ENCODE results near the gene ANTKMT. TPM values are rescaled to one million over a fixed set of nuclear protein-coding genes. Genes with fewer than 3 reads are reported as not detected.
"Not testable (repeated sequence)": the region's sequence is repeated elsewhere in the genome, so short reads cannot be mapped to it uniquely, and the experiment has no call there.

ANTKMT gene
- total RNA-seq, 2 experiments from 2014 or later = 8.4 to 9.3 TPM

DNA sequence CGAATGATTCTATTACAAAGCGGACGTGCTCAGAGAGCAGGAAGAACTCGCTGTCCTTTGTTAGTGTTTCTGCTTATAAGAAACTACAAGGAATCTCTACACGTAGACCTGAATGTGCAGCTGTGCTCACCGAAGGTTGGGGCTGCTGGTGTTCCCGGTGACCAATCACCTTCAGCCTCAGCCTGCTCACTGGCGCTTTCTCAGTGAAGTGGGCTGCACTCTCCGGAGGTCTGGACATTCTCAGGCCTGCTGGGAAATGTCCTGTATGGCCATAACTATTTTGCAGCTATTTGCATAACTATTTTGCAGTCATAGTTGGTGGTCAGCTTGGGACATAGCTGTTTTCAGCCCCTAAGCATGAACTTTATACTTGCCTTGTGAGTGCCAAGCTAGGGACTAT is 29.5 kb downstream of the ANTKMT start:
- POLR2A ChIA-PET = no interaction called here
- CTCF ChIA-PET = interaction anchor here (1.1 kb wide), 1 partner anchor 36 kb away, joined by 3 read pairs; no protein-coding TSS in a partner anchor
- Mint-ChIP-seq H3K27ac (no peak overlapping the region), H3K36me3 (ENCODE audit: low read depth) (no peaks in the 10 kb centered on the region), H3K9me3 (no peaks in the 10 kb centered on the region), H3K27me3 (no peaks in the 10 kb centered on the region), H3K4me3 (no peak overlapping the region), H3K4me1 (no peaks in the 10 kb centered on the region)
- no peak for DNase-seq

DNA sequence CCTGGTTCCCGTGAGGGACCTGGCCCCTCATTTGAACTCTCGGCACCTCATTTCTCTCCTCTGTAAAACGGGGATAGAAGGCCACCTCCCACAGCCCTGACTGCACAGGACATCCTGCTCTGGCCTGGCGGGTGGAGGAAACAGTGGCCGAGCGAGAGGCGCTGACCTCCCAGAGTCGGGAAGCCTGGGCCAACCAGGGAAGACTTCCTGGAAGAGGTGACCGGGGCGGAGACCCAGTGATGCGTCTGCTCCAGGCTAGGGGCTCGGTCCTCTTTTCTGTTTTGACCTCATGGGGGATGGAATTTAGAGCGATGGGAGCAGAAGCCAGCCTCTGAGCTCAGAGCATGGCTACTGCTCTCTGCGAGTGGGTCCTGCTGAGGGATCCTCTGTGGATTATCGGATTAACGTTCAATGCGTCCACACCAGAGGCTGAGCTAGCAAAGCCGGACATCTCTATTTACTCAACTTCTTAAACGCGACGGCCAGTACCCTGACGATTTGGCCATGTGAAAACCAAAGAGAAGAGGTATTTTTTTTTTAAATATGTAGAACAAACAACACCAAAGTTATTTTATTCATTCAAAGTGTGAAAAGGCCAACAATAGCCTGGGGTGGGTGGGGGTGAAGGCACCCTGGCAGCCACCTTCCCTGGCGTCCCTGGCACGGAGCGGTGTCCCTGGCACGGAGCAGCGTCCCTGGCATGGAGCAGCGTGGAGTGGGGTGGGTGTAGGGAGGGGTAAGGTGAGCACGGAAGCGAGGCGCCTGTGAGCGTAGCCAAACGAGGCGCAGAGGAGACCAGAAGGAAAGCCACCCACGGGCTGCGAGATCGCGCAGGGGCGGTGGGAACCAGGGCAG is 30.4 kb downstream of the ANTKMT start:
- ChIA-PET CTCF (interaction anchor here (1.1 kb wide), 1 partner anchor 35 kb away, joined by 3 read pairs; no protein-coding TSS in a partner anchor), POLR2A (no interaction called here)
- H3K36me3 Mint-ChIP-seq (ENCODE audit: low read depth) = no peaks in the 10 kb centered on the region
- H3K27me3 Mint-ChIP-seq = peaks cover 6% of the 10 kb centered on the region
- no peak for DNase-seq
- H3K27ac Mint-ChIP-seq = no peak overlapping the region
- no peak overlapping the region for H3K4me3 Mint-ChIP-seq
- no peaks in the 10 kb centered on the region for H3K4me1 Mint-ChIP-seq
- no peaks in the 10 kb centered on the region for H3K9me3 Mint-ChIP-seq

DNA sequence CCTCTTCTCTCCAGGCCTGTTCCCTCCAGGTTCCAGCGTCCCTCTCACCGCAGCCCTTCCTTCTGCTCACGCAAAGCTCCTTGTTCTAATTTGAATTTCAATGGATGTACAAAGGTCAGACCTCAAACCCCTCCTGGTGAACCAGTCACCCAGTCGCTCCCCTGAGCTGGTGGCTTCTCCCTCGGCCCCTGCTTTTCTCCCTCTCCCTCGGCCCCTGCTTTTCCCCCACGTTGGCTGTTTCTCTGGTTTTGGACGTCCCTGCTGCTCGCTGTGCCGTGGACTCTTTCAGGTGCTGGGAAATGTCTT is 31.0 kb downstream of the ANTKMT start:
- POLR2A ChIA-PET = no interaction called here
- CTCF ChIA-PET = no interaction called here
- H3K4me3 Mint-ChIP-seq = no peak overlapping the region

DNA sequence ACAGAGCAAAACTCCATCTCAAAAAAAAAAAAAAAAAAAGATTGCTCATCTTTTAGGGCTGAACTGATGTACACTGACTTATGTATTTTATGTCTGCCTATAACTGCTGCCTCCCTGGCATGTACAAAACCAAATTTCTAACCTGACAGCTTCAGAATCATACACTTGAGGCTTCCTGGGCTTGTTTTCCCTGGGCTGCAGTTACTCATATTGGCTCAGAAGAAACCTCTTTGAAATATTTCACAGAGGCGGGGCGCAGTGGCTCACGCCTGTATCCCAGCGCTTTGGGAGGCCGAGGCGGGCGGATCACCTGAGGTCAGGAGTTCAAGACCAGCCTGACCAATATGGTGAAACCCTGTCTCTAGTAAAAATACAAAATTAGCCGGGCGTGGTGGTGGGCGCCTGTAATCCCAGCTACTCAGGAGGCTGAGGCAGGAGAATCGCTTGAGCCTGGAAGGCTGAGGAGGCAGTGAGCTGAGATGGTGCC is 33.2 kb downstream of the ANTKMT start:
- CTCF ChIA-PET; H3K9me3 Mint-ChIP-seq; H3K27ac Mint-ChIP-seq; DNase-seq; H3K36me3 Mint-ChIP-seq (ENCODE audit: low read depth); H3K4me1 Mint-ChIP-seq; H3K4me3 Mint-ChIP-seq; POLR2A ChIA-PET: not testable (repeated sequence)
- peaks cover 11% of the 10 kb centered on the region for H3K27me3 Mint-ChIP-seq

More for the DNA sequence above, 31.0 kb downstream of the ANTKMT start:
- DNase-seq = no peak
- Mint-ChIP-seq H3K4me1 (no peaks in the 10 kb centered on the region), H3K36me3 (ENCODE audit: low read depth) (no peaks in the 10 kb centered on the region), H3K9me3 (no peaks in the 10 kb centered on the region), H3K27me3 (peaks cover 9% of the 10 kb centered on the region), H3K27ac (no peak overlapping the region)

DNA sequence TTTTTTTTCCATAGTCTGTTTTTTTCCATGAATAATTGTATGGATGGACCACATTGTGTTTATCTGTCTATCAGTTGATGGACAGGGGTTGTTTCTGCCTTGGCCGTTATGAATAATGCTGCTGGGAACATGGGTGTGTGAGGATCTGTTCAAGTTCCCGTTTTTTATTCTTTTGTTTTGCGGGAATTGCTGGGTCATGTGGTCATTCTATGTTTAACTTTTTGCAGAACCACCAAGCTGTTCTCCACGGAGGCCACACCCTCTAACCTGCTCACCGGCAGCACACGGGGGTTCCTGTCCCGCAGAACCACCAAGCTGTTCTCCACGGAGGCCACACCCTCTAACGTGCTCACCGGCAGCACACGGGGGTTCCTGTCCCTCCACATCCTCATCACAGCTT is 33.7 kb downstream of the ANTKMT start:
- Mint-ChIP-seq H3K9me3 (no peaks in the 10 kb centered on the region), H3K27me3 (peaks cover 11% of the 10 kb centered on the region), H3K27ac (no peak overlapping the region), H3K4me1 (no peaks in the 10 kb centered on the region), H3K4me3 (no peak overlapping the region), H3K36me3 (ENCODE audit: low read depth) (no peaks in the 10 kb centered on the region)
- CTCF ChIA-PET = no interaction called here
- no peak for DNase-seq
- POLR2A ChIA-PET = no interaction called here

DNA sequence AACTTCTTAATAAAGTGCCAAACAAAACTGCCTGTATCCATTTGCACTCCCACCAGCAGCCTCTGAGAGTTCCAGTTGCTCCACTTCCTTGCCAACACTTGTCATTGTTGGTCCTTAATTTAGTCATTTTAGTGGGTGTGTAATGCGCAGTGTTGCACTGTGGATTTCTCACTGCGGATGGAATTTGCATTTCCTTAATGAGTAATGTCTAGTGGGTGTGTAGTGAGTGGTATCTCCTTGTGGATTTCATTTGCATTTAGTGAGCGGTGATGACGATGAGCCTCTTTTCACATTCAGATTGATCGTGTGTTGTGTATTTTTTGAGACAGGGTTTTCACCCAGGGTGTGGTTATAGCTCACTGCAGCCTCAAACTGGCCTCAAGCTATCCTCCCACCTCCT is 35.5 kb downstream of the ANTKMT start:
- H3K27ac Mint-ChIP-seq = no peak overlapping the region
- no peak overlapping the region for H3K4me3 Mint-ChIP-seq
- CTCF ChIA-PET = interaction anchor here (0.5 to 1.7 kb wide), 2 partner anchors 13 to 51 kb away, joined by 3 to 6 read pairs; no protein-coding TSS in a partner anchor
- no peaks in the 10 kb centered on the region for H3K36me3 Mint-ChIP-seq (ENCODE audit: low read depth)
- no peaks in the 10 kb centered on the region for H3K4me1 Mint-ChIP-seq
- POLR2A ChIA-PET = interaction anchor here (1.0 kb wide), 1 partner anchor 20 kb away, joined by 3 read pairs; no protein-coding TSS in a partner anchor
- peaks cover 11% of the 10 kb centered on the region for H3K27me3 Mint-ChIP-seq
- no peak for DNase-seq
- no peaks in the 10 kb centered on the region for H3K9me3 Mint-ChIP-seq

DNA sequence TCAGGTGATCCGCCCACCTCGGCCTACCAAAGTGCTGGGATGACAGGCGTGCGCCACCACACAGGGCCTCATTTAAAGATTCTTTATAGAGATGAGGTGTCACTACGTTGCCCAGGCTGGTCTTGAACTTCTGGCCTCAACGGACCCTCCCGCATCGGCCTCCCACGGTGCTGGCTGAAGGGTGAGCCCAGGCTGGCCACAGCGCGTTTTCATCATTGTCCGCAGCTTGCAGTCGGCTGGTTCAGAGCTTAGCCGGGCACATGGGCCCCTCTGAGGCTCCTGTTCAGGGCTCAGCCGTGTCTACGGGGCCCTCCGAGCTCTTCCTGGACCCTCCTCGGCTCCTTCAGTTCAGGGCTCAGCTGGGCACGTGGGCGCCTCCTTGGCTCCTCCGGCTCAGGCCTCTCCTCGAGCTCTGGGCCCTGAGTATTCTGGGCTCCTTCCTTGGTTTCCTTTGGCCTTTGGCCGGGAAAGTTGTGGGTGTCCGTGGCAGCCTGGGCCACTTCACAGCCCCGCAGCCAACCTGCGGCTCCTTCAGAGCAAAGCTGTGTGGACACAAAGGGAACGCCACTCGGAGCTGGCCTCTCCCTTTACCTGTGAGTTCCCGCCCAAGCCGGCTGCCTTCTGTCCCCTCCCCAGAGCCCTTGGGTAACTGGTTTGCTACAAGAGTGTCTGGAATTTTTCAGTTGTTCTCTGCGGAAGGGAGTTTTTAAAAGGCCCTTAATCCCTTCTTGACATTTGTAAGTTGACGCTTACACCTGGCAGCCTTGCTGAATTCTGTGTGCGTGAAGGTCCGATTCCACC is 38.4 kb downstream of the ANTKMT start:
- Mint-ChIP-seq H3K36me3 (ENCODE audit: low read depth) (no peaks in the 10 kb centered on the region), H3K4me3 (no peak overlapping the region), H3K27me3 (peaks cover 11% of the 10 kb centered on the region), H3K27ac (no peak overlapping the region), H3K4me1 (no peaks in the 10 kb centered on the region), H3K9me3 (no peaks in the 10 kb centered on the region)
- DNase-seq = no peak
- POLR2A ChIA-PET = no interaction called here
- CTCF ChIA-PET = no interaction called here

DNA sequence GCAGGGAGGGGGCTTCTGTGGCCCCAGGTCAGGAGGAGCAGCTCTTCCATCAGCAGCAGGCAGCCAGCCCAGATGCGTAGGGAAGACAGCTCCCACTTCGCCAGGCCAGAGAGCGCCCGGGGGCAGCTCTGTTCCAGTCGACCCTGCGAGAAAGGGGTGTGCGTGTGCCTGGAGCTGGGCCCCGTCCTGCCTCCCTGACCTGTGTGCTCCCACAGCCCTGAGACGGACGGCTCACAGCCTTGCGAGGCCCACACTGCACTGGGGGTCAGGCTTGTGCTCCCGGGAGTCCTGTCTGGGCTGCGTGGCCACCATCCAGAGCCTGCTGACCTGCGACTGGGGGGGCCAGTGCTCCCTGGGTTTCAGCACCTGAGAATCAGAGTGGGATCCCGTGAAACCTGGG is 39.1 kb downstream of the ANTKMT start:
- Mint-ChIP-seq H3K36me3 (ENCODE audit: low read depth) (no peaks in the 10 kb centered on the region), H3K4me3 (no peak overlapping the region), H3K27me3 (peaks cover 11% of the 10 kb centered on the region), H3K9me3 (no peaks in the 10 kb centered on the region), H3K27ac (no peak overlapping the region), H3K4me1 (no peaks in the 10 kb centered on the region)
- DNase-seq = no peak
- CTCF ChIA-PET = no interaction called here
- POLR2A ChIA-PET = no interaction called here

DNA sequence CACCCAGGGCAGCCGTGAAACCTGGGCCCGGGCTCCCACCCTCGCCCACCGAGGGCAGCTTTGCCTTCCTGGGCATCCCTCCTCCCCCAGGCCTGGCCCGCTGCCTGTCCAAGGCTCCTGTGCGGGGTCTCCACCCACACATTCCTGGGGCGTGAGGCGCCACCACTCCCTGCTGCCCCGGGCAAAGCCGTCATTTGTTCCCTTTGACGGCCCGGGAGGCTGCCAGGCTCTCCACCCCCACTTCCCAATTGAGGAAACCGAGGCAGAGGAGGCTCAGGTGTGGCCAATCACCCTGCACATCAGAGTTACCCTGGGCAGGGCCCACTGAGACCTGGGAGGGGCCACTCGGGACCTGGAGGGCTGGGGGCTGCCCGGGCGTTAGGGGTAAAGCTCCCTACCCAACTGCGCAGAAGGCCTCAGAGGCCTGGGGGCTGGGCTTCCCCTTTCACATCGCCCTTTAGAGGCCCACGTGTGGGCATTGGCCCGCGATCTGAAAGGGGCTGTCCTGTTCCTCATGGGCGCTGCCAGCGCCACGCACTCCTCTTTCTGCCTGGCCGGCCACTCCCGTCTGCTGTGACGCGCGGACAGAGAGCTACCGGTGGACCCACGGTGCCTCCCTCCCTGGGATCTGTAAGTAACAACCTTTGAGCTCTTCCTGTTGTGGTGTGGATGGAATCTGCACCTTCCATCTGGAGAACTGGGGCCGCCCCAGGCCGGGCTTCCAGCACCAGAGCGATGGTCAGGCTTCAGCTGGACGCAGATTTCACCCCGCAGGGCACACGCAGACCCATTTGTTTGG is 39.8 kb downstream of the ANTKMT start, which contains the start of gene MSLN:
Gene MSLN (plus strand): TSS at position 190 of the 799 bp plus-strand sequence. CDS start 1,947 bp downstream, outside the sequence.
- Mint-ChIP-seq H3K4me1 (no peaks in the 10 kb centered on the region), H3K27ac (no peak within 1 kb of the TSS), H3K9me3 (no peaks in the 10 kb centered on the region), H3K4me3 (no peak within 1 kb of the TSS), H3K36me3 (ENCODE audit: low read depth) (no peaks in the 10 kb centered on the region), H3K27me3 (peaks cover 9% of the 10 kb centered on the region)
- no peak for DNase-seq
- ChIA-PET POLR2A (no interaction called here), CTCF (no interaction called here)

DNA sequence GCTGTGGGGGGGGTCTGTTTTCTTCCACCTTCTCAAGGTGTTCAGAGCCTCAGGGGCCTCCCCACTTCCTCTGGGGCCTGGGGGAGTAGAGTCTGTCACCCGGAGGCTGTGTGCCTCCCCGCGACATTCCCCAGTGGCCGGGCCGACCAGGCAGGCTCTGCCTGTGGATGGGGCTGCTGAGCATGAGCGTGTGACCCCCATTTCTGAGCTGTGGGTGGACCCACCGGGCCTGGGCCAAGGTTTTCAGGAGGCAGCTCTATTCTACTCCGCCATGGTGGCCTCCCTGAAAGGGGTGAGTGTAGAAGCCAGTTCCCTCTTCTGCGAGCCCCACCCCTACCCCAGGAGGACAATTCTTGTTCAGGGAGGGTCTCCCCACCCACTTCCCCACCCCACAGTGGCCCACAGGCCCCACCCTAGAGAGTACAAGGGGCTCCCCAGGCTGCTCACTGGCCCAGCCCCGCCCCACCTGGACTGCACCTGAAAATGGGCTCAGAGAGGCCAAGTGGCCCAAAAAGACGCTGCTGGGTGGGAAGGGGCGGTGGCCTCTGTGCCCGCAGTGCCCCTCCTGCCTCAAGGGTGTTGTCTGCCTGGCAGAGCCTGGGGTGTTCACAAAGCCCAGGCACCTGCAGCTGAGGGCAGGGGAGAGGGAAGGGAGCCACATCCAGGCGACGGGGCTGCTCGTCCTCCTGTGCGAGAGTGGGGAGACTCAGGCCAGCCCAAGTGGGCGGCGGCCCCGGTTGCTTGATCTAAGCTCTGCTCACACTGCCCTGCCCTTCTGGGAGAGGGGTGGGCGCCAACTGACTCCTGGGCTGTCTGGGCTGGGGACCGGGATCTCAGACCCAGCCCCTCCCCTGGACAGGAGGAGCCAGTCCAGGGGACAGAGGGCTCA is 40.9 kb downstream of the ANTKMT start:
- POLR2A ChIA-PET = interaction anchor here (0.8 kb wide), 1 partner anchor 12 kb away, joined by 3 read pairs; no protein-coding TSS in a partner anchor
- no peaks in the 10 kb centered on the region for H3K4me1 Mint-ChIP-seq
- no peak overlapping the region for H3K27ac Mint-ChIP-seq
- H3K27me3 Mint-ChIP-seq = peaks cover 2% of the 10 kb centered on the region
- no peaks in the 10 kb centered on the region for H3K36me3 Mint-ChIP-seq (ENCODE audit: low read depth)
- no peak for DNase-seq
- CTCF ChIA-PET = no interaction called here
- no peak overlapping the region for H3K4me3 Mint-ChIP-seq
- no peaks in the 10 kb centered on the region for H3K9me3 Mint-ChIP-seq

DNA sequence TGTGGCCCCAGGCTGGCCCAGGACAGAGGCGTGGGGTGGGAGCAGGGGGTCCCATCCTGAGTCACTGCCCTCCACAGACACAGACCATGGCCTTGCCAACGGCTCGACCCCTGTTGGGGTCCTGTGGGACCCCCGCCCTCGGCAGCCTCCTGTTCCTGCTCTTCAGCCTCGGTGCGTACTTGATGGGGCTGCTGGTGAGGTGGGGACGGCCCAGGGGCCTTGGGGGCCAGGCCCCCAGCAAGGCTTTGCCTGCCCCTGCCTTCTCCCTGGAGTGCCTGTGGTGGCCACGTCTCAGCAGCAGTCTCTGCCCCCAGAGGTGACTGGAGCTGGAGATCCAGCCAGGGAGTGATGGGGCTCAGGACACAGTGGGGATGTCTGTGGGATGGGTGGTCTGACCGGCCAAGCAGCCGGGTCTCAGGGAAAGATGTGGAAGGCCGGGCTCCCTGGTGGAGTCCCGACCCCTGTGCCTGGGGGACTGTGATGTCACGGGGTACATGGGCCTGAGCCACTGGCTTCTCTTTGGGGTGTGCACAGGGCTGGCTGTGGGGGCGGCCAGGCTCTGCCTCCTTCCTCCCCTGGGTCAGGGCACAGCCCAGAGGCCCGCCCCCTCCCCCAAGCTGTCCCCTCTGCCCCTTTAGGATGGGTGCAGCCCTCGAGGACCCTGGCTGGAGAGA is 41.8 kb downstream of the ANTKMT start:
- ChIA-PET CTCF (no interaction called here), POLR2A (interaction anchor here (0.8 kb wide), 1 partner anchor 13 kb away, joined by 3 read pairs; no protein-coding TSS in a partner anchor)
- no peak overlapping the region for H3K27ac Mint-ChIP-seq
- H3K9me3 Mint-ChIP-seq = no peaks in the 10 kb centered on the region
- no peaks in the 10 kb centered on the region for H3K27me3 Mint-ChIP-seq
- no peaks in the 10 kb centered on the region for H3K4me1 Mint-ChIP-seq
- H3K4me3 Mint-ChIP-seq = no peak overlapping the region
- no peak for DNase-seq
- H3K36me3 Mint-ChIP-seq (ENCODE audit: low read depth) = no peaks in the 10 kb centered on the region
